Mesenchymal stem cell (in vitro differentiated cells and primary cell): Measurements from ENCODE around the gene BCO2.
A peak's percentile ranks its signal among the peaks of the same experiment; 100 is the strongest.
"Not testable (repeated sequence)": the region's sequence is repeated elsewhere in the genome, so short reads cannot be mapped to it uniquely, and the experiment has no call there.

Experiments
- DNase-seq: peaks from one replicate; pipeline ENCODE4 v3.0.0-alpha.2; 2013
- H2AFZ ChIP-seq: one replicate; pipeline ENCODE4 v1.6.1; 2013; ENCODE audit warnings: low read depth, mild to moderate bottlenecking, control low read depth, inconsistent platforms, low read length, moderate library complexity
- H2AK5ac ChIP-seq: 2 replicates; pipeline ENCODE4 v1.6.1; 2013; ENCODE audit warnings: low read length, moderate library complexity, mild to moderate bottlenecking, inconsistent platforms; ENCODE audit not compliant: severe bottlenecking
- H2BK120ac ChIP-seq: one replicate; pipeline ENCODE4 v1.6.1; 2013; ENCODE audit warnings: low read depth, mild to moderate bottlenecking, inconsistent platforms, low read length, moderate library complexity
- H2BK12ac ChIP-seq, 2 experiments: one replicate each; pipeline ENCODE4 v1.6.1; 2013; ENCODE audit warnings: inconsistent platforms in 2 of 2, low read length in 2 of 2, mild to moderate bottlenecking in 2 of 2, moderate library complexity in 2 of 2, control low read depth in 1 of 2
- H2BK15ac ChIP-seq: one replicate; pipeline ENCODE4 v1.6.1; 2013; ENCODE audit warnings: mild to moderate bottlenecking, low read depth, inconsistent platforms; ENCODE audit not compliant: poor library complexity, severe bottlenecking
- H2BK5ac ChIP-seq: 2 replicates; pipeline ENCODE4 v1.6.1; 2013; ENCODE audit warnings: low read depth, mild to moderate bottlenecking, low read length, control low read depth, inconsistent platforms; ENCODE audit not compliant: poor library complexity, severe bottlenecking
- H3K14ac ChIP-seq, 2 experiments: one replicate each; pipeline ENCODE4 v1.6.1; 2013; ENCODE audit warnings: inconsistent platforms in 2 of 2, low read length in 2 of 2, control low read depth in 1 of 2, mild to moderate bottlenecking in 1 of 2, moderate library complexity in 1 of 2
- H3K18ac ChIP-seq, 2 experiments: one replicate each; pipeline ENCODE4 v1.6.1; 2013; ENCODE audit warnings: inconsistent platforms in 2 of 2, low read length in 2 of 2, control low read depth in 1 of 2, low read depth in 1 of 2, mild to moderate bottlenecking in 1 of 2
- H3K23ac ChIP-seq, 2 experiments: one replicate each; pipeline ENCODE4 v1.6.1; 2013; ENCODE audit warnings: inconsistent platforms in 2 of 2, low read length in 2 of 2, mild to moderate bottlenecking in 2 of 2, moderate library complexity in 2 of 2, control low read depth in 1 of 2
- H3K27ac ChIP-seq: 2 replicates; pipeline ENCODE4 v1.5.1; 2013; ENCODE audit warnings: mild to moderate bottlenecking, moderate library complexity, low read length, control low read depth, inconsistent platforms; ENCODE audit not compliant: poor library complexity, severe bottlenecking
- H3K27me3 ChIP-seq, 2 experiments: 2 replicates each; pipeline versions ENCODE4 v1.6.1 to v1.7.0; 2013; ENCODE audit warnings: low read length in 2 of 2, mild to moderate bottlenecking in 2 of 2, moderate library complexity in 2 of 2, control low read depth in 1 of 2, inconsistent platforms in 1 of 2; ENCODE audit not compliant: control insufficient read depth in 1 of 2, insufficient read depth in 1 of 2
- H3K36me3 ChIP-seq, 2 experiments: 2 replicates each; pipeline versions ENCODE4 v1.6.1 to v1.7.0; 2013; ENCODE audit warnings: low read length in 2 of 2, control low read depth in 1 of 2, inconsistent platforms in 1 of 2, low read depth in 1 of 2, mild to moderate bottlenecking in 1 of 2; ENCODE audit not compliant: insufficient read depth in 2 of 2, control insufficient read depth in 1 of 2
- H3K4ac ChIP-seq, 2 experiments: one replicate each; pipeline ENCODE4 v1.6.1; 2013; ENCODE audit warnings: inconsistent platforms in 2 of 2, low read length in 2 of 2, mild to moderate bottlenecking in 2 of 2, moderate library complexity in 2 of 2, control low read depth in 1 of 2, low read depth in 1 of 2
- H3K4me1 ChIP-seq: 2 replicates; pipeline ENCODE4 v1.6.1; 2013; ENCODE audit warnings: low read depth, low read length, control low read depth; ENCODE audit not compliant: control insufficient read depth, insufficient read depth
- H3K4me2 ChIP-seq: 2 replicates; pipeline ENCODE4 v1.6.1; 2013; ENCODE audit warnings: low read length, mild to moderate bottlenecking, inconsistent platforms; ENCODE audit not compliant: poor library complexity, severe bottlenecking
- H3K4me3 ChIP-seq, 2 experiments: 2 replicates each; pipeline versions ENCODE4 v1.5.1 to v1.7.0; 2013; ENCODE audit warnings: low read length in 2 of 2, mild to moderate bottlenecking in 2 of 2, control low read depth in 1 of 2, low read depth in 1 of 2; ENCODE audit not compliant: insufficient read depth in 1 of 2
- H3K79me1 ChIP-seq: replicated peaks from 2 replicates; pipeline ENCODE4 v1.6.1; 2013; ENCODE audit warnings: mild to moderate bottlenecking, control low read depth, low read length, inconsistent platforms; ENCODE audit not compliant: poor library complexity, severe bottlenecking
- H3K9ac ChIP-seq: 2 replicates; pipeline ENCODE4 v1.7.0; 2013; ENCODE audit warnings: mild to moderate bottlenecking, low read length, moderate library complexity
- H3K9me3 ChIP-seq: 2 replicates; pipeline ENCODE4 v1.7.0; 2013; ENCODE audit warnings: mild to moderate bottlenecking, low read length; ENCODE audit not compliant: control insufficient read depth
- H4K8ac ChIP-seq: one replicate; pipeline ENCODE4 v1.6.1; 2013; ENCODE audit warnings: inconsistent platforms, mild to moderate bottlenecking, low read length, moderate library complexity
- H4K91ac ChIP-seq: one replicate; pipeline ENCODE4 v1.6.1; 2013; ENCODE audit warnings: mild to moderate bottlenecking, low read length, inconsistent platforms
- WGBS: methylation state at CpG from one replicate; pipeline ENCODE4 v1.1.7; 2013; ENCODE audit warnings: mixed read lengths; 5-methylcytosine and 5-hydroxymethylcytosine counted together

BCO2 gene

GRCh38 chr11:112195951-112196351, 20.6 kb downstream of the BCO2 start:
- no peak overlapping the region for H3K23ac ChIP-seq
- no CpG with 5 or more reads among the region's 2 CpGs for WGBS

GRCh38 chr11:112196519-112197087, 21.3 kb downstream of the BCO2 start:
- H2AK5ac ChIP-seq = no peak overlapping the region
- H3K4me2 ChIP-seq = no peak overlapping the region
- no peak overlapping the region for H4K8ac ChIP-seq
- no peak overlapping the region for H3K18ac ChIP-seq
- no peaks in the 10 kb centered on the region for H3K9me3 ChIP-seq
- H2BK120ac ChIP-seq = no peak overlapping the region
- no peak overlapping the region for H3K9ac ChIP-seq
- no peak overlapping the region for H3K23ac ChIP-seq
- no peaks in the 10 kb centered on the region for H3K27me3 ChIP-seq
- no peak overlapping the region for H2BK12ac ChIP-seq
- no peak overlapping the region for H2BK5ac ChIP-seq
- H4K91ac ChIP-seq = no peak overlapping the region
- peaks cover 2% of the 10 kb centered on the region for H3K4me1 ChIP-seq
- H2BK15ac ChIP-seq = no peak overlapping the region
- no peak for DNase-seq
- H3K27ac ChIP-seq = no peak overlapping the region
- H3K79me1 ChIP-seq = no peaks in the 10 kb centered on the region
- 95% methylated on average over 2 of the region's 2 CpGs for WGBS
- H3K4me3 ChIP-seq = no peak overlapping the region
- H3K36me3 ChIP-seq = no peaks in the 10 kb centered on the region
- H3K14ac ChIP-seq = no peak overlapping the region
- H2AFZ ChIP-seq = no peak overlapping the region
- no peak overlapping the region for H3K4ac ChIP-seq

More at GRCh38 chr11:112195951-112196351, 20.6 kb downstream of the BCO2 start:
- no peak overlapping the region for H3K27ac ChIP-seq
- no peaks in the 10 kb centered on the region for H3K9me3 ChIP-seq
- H3K9ac ChIP-seq = no peak overlapping the region
- no peak overlapping the region for H3K14ac ChIP-seq
- H2BK15ac ChIP-seq = no peak overlapping the region
- H4K91ac ChIP-seq = no peak overlapping the region
- H3K4me2 ChIP-seq = no peak overlapping the region
- no peak overlapping the region for H3K4me3 ChIP-seq
- no peak overlapping the region for H2AFZ ChIP-seq
- H2BK120ac ChIP-seq = no peak overlapping the region
- DNase-seq = peak; percentile 24
- H3K18ac ChIP-seq = peak overlapping the region in 1 of 2 experiments; percentile 54
- no peak overlapping the region for H2AK5ac ChIP-seq
- no peak overlapping the region for H4K8ac ChIP-seq
- no peak overlapping the region for H2BK5ac ChIP-seq
- H3K27me3 ChIP-seq = no peaks in the 10 kb centered on the region
- no peaks in the 10 kb centered on the region for H3K36me3 ChIP-seq
- H3K4ac ChIP-seq = no peak overlapping the region
- no peaks in the 10 kb centered on the region for H3K79me1 ChIP-seq
- H2BK12ac ChIP-seq = no peak overlapping the region
- H3K4me1 ChIP-seq = peaks cover 2% of the 10 kb centered on the region

GRCh38 chr11:112199101-112199500, 23.8 kb downstream of the BCO2 start:
- not testable (repeated sequence) for H4K91ac ChIP-seq, H3K36me3 ChIP-seq, H2BK12ac ChIP-seq, H4K8ac ChIP-seq, H3K18ac ChIP-seq, H3K4me2 ChIP-seq, H3K14ac ChIP-seq, H2AK5ac ChIP-seq, H3K4ac ChIP-seq, H3K27me3 ChIP-seq, H2BK5ac ChIP-seq, H3K79me1 ChIP-seq, H2BK120ac ChIP-seq, H3K23ac ChIP-seq, H2BK15ac ChIP-seq, H3K9me3 ChIP-seq, H3K4me1 ChIP-seq, DNase-seq, H3K9ac ChIP-seq, H3K27ac ChIP-seq, H3K4me3 ChIP-seq, H2AFZ ChIP-seq
- 67% methylated on average over 2 of the region's 4 CpGs for WGBS

- no peak overlapping the region for H3K23ac ChIP-seq
- no peaks in the 10 kb centered on the region for H3K27me3 ChIP-seq
- H2BK12ac ChIP-seq = no peak overlapping the region
- no peak overlapping the region for H3K4me3 ChIP-seq
- H3K18ac ChIP-seq = no peak overlapping the region
- no peak overlapping the region for H2BK120ac ChIP-seq
- no peak overlapping the region for H4K8ac ChIP-seq
- no peak overlapping the region for H2BK5ac ChIP-seq
- no peak overlapping the region for H3K14ac ChIP-seq
- no peak overlapping the region for H2BK15ac ChIP-seq
- H3K4ac ChIP-seq = no peak overlapping the region
- no CpG with 5 or more reads among the region's 2 CpGs for WGBS
- H2AFZ ChIP-seq = no peak overlapping the region
- no peaks in the 10 kb centered on the region for H3K4me1 ChIP-seq
- no peak for DNase-seq
- no peak overlapping the region for H3K9ac ChIP-seq
- H4K91ac ChIP-seq = no peak overlapping the region
- no peak overlapping the region for H2AK5ac ChIP-seq
- no peaks in the 10 kb centered on the region for H3K9me3 ChIP-seq
- H3K79me1 ChIP-seq = no peaks in the 10 kb centered on the region
- H3K27ac ChIP-seq = no peak overlapping the region
- H3K36me3 ChIP-seq = no peaks in the 10 kb centered on the region
- H3K4me2 ChIP-seq = no peak overlapping the region
Observed at GRCh38 chr11:112200252-112200651, 24.9 kb downstream of the BCO2 start.
